Left ventricle myocardium inferior (tissue), 1 donor: Measurements from ENCODE around the gene MED12L. TPM values are rescaled to one million over a fixed set of nuclear protein-coding genes. Genes with fewer than 3 reads are reported as not detected.

Experiments
- DNase-seq: peaks from one replicate; pipeline ENCODE4 v3.0.0-alpha.2; 2020
- H3K27ac ChIP-seq: fragments of 200-600 bp; replicated peaks from 2 replicates; pipeline ENCODE4 v1.8.0; 2021
- H3K27me3 ChIP-seq: fragments of 200-600 bp; 2 replicates; pipeline ENCODE4 v1.8.0; 2021; ENCODE audit warnings: low read depth
- H3K36me3 ChIP-seq: fragments of 200-600 bp; 2 replicates; pipeline ENCODE4 v1.8.0; 2021
- H3K4me1 ChIP-seq: fragments of 200-600 bp; 2 replicates; pipeline ENCODE4 v1.8.0; 2021
- H3K4me3 ChIP-seq: fragments of 200-600 bp; 2 replicates; pipeline ENCODE4 v1.8.0; 2021; ENCODE audit warnings: mild to moderate bottlenecking, moderate library complexity
- H3K9me3 ChIP-seq: fragments of 200-600 bp; replicated peaks from 2 replicates; pipeline ENCODE4 v1.8.0; 2021
- CTCF ChIP-seq: fragments of 200-600 bp; IDR thresholded peaks from 2 replicates; pipeline ENCODE4 v1.8.0; 2021; ENCODE audit warnings: antibody characterized with exemption, mild to moderate bottlenecking, borderline replicate concordance
- intact Hi-C: fragments of 100-400 bp; cut with micrococcal nuclease; formaldehyde crosslinking; loops from one replicate; pipeline ENCODE4 v1.11.0; 2022
- total RNA-seq: library from RNA; stranded (reverse); fragmentation: NEBNext Ultra II Directional; extraction: Animal tissue kit (Norgen Biotek cat#: 25700); gene quantifications from one replicate; pipeline ENCODE4 v1.2.1, GENCODE V29; 2021
- donor health status: DM: no; HTN: yes; CAD: no; lungs with severe emphysema.

The MED12L gene
- total RNA-seq, 1 donor from 2014 or later, result 0.82 TPM

GRCh38 chr3:151218136-151218535 is 132.7 kb downstream of the MED12L start:
- intact Hi-C loops, result no loop called here
- no peak overlapping the region for H3K4me3 ChIP-seq
- no peak for DNase-seq
- no peaks in the 10 kb centered on the region for H3K9me3 ChIP-seq
- no peaks in the 10 kb centered on the region for H3K36me3 ChIP-seq
- H3K27me3 ChIP-seq, result no peaks in the 10 kb centered on the region
- H3K4me1 ChIP-seq, result peaks cover 33% of the 10 kb centered on the region
- TF ChIP-seq CTCF, result no peak
- no peak overlapping the region for H3K27ac ChIP-seq

GRCh38 chr3:151219056-151219455 is 133.6 kb downstream of the MED12L start:
- H3K36me3 ChIP-seq, result no peaks in the 10 kb centered on the region

GRCh38 chr3:151224268-151224866 is 138.9 kb downstream of the MED12L start:
- intact Hi-C loops, result no loop called here
- H3K27ac ChIP-seq, result no peak overlapping the region
- no peak overlapping the region for H3K4me3 ChIP-seq

More at GRCh38 chr3:151219056-151219455, 133.6 kb downstream of the MED12L start:
- Histone ChIP-seq H3K27me3 (no peaks in the 10 kb centered on the region), H3K4me1 (peaks cover 33% of the 10 kb centered on the region), H3K9me3 (no peaks in the 10 kb centered on the region), H3K27ac (no peak overlapping the region), H3K4me3 (no peak overlapping the region)
- no peak for TF ChIP-seq CTCF
- intact Hi-C loops, result no loop called here
- DNase-seq, result no peak

GRCh38 chr3:151225040-151225975 is 139.8 kb downstream of the MED12L start:
- no peaks in the 10 kb centered on the region for H3K27me3 ChIP-seq
- no peak overlapping the region for H3K4me3 ChIP-seq
- TF ChIP-seq CTCF, result no peak
- no peaks in the 10 kb centered on the region for H3K9me3 ChIP-seq
- DNase-seq, result no peak
- peaks cover 25% of the 10 kb centered on the region for H3K4me1 ChIP-seq
- H3K36me3 ChIP-seq, result no peaks in the 10 kb centered on the region
- intact Hi-C loops, result no loop called here
- H3K27ac ChIP-seq, result no peak overlapping the region

More at GRCh38 chr3:151224268-151224866, 138.9 kb downstream of the MED12L start:
- no peak for DNase-seq
- Histone ChIP-seq H3K27me3 (no peaks in the 10 kb centered on the region), H3K9me3 (no peaks in the 10 kb centered on the region), H3K36me3 (no peaks in the 10 kb centered on the region), H3K4me1 (peaks cover 26% of the 10 kb centered on the region)
- TF ChIP-seq CTCF, result no peak

GRCh38 chr3:151226088-151226563 is 140.7 kb downstream of the MED12L start:
- Histone ChIP-seq H3K36me3 (no peaks in the 10 kb centered on the region), H3K27me3 (no peaks in the 10 kb centered on the region), H3K4me1 (peaks cover 25% of the 10 kb centered on the region), H3K9me3 (no peaks in the 10 kb centered on the region), H3K27ac (no peak overlapping the region), H3K4me3 (no peak overlapping the region)
- intact Hi-C loops, result no loop called here
- no peak for DNase-seq
- TF ChIP-seq CTCF, result no peak
